ENCODE results near the gene LAMTOR3. TPM values are rescaled to one million over a fixed set of nuclear protein-coding genes. Genes with fewer than 3 reads are reported as not detected.

Gene LAMTOR3
- polyA plus RNA-seq, 1 of the 3 experiments (the other 2 are of a cell fraction) = 20.8 TPM

GRCh38 chr4:99845708-99846469 lies 48.3 kb downstream of the LAMTOR3 start:
- no peak overlapping the region for H3K4me2 ChIP-seq
- H3K9me2 ChIP-seq = no peaks in the 10 kb centered on the region
- peak overlapping the region in 1 of 2 experiments; percentile 83; a peak in 2 of 4 replicates for H3K27ac ChIP-seq (ENCODE audit: low read depth in 2 of 2, low read length in 1 of 2)
- H3K79me2 ChIP-seq (ENCODE audit: insufficient read depth) = no peaks in the 10 kb centered on the region
- no peaks in the 10 kb centered on the region for H3K9me3 ChIP-seq
- no peak overlapping the region for H3K9ac ChIP-seq
- TF ChIP-seq CTCF (IDR thresholded peaks at IDR 0.05) (no peak), EP300 (IDR thresholded peaks at IDR 0.05; ENCODE audit: borderline replicate concordance in 1 of 2, low read depth in 1 of 2, low read length in 1 of 2) (no peak), USF2 (IDR thresholded peaks at IDR 0.05; ENCODE audit: borderline replicate concordance, low read depth, low read length) (no peak), RCOR1 (IDR thresholded peaks at IDR 0.05; ENCODE audit: low read length) (no peak), GATA2 (CRISPR knock-in tag; IDR thresholded peaks at IDR 0.05) (no peak), REST (IDR thresholded peaks at IDR 0.05; ENCODE audit: low read depth, low read length) (no peak), POLR2AphosphoS5 (IDR thresholded peaks at IDR 0.05; ENCODE audit: low read depth, low read length) (no peak), RAD21 (IDR thresholded peaks at IDR 0.05; ENCODE audit: low read length) (no peak), PBX3 (IDR thresholded peaks at IDR 0.05) (no peak), MXI1 (IDR thresholded peaks at IDR 0.05; ENCODE audit: low read depth, low read length) (no peak), SIN3A (IDR thresholded peaks at IDR 0.05; ENCODE audit: borderline replicate concordance, low read depth, low read length) (no peak), MEF2A (IDR thresholded peaks at IDR 0.05; ENCODE audit: borderline replicate concordance, low read depth) (no peak), CHD2 (IDR thresholded peaks at IDR 0.05; ENCODE audit: low read length, partially characterized antibody) (no peak), ZBTB33 (IDR thresholded peaks at IDR 0.05; ENCODE audit: borderline replicate concordance, low read depth) (no peak)
- peaks cover 0 to 14% of the 10 kb centered on the region in 2 experiments; a peak in 2 of 4 replicates for H3K4me1 ChIP-seq (ENCODE audit: control insufficient read depth in 1 of 2, insufficient read depth in 2 of 2, low read depth in 1 of 2, low read length in 1 of 2)
- no peaks in the 10 kb centered on the region for H3F3A ChIP-seq (replicated peaks; ENCODE audit: insufficient read depth)
- DNase-seq = no peak
- ChIA-PET CTCF (interaction anchor here (1.0 to 2.3 kb wide), 5 partner anchors 11 to 122 kb away, joined by 3 to 6 read pairs (median 6); no protein-coding TSS in a partner anchor), POLR2A (no interaction called here)
- H3K4me3 ChIP-seq (ENCODE audit: low read depth in 2 of 2, low read length in 1 of 2) = no peak overlapping the region
- H3K27me3 ChIP-seq (ENCODE audit: insufficient read depth) = no peaks in the 10 kb centered on the region
- no peak overlapping the region for H2AFZ ChIP-seq (ENCODE audit: low read depth)
- H3K36me3 ChIP-seq (replicated peaks in 1 of 2; ENCODE audit: control insufficient read depth in 1 of 2, insufficient read depth in 2 of 2, low read length in 1 of 2) = no peaks in the 10 kb centered on the region
- 67% methylated on average over 2 of the region's 2 CpGs for WGBS (ENCODE audit: low lambda C conversion rate)
- H4K20me1 ChIP-seq (ENCODE audit: insufficient read depth) = no peaks in the 10 kb centered on the region

All from SK-N-SH (cell line).